GM20000 (cell line): ENCODE results near the gene ADGRB2.

ENCODE experiments used
- DNase-seq: peaks from one replicate; pipeline ENCODE4 v3.0.0; 2012; ENCODE audit warnings: low spot score
- TF ChIP-seq, protein P1 (sequence below): IDR thresholded peaks from 2 replicates; pipeline ENCODE4 v1.5.1; 2012; ENCODE audit warnings: mild to moderate bottlenecking, control low read depth; ENCODE audit errors: extremely low read depth, missing control alignments

The ADGRB2 gene

DNA sequence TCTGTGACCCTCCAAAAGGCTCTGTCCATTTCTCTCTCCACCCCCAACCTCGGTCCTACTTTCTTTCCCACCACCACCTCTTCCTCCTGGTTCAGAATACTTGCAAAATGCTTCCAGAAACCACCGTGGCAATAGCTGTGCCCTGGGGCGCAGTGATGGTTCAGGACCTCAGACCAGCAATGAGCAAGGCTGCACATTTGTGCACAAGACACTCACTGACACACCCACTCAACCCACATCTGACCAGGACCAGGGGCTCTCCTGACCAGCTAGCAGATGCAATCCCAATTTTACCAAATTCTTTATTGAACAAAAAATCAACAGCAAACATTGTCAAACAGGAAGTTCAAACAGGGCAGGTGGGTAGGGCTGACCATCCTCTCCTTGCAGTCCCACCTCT lies 26.0 kb upstream of the ADGRB2 start:
- no peak for DNase-seq

DNA sequence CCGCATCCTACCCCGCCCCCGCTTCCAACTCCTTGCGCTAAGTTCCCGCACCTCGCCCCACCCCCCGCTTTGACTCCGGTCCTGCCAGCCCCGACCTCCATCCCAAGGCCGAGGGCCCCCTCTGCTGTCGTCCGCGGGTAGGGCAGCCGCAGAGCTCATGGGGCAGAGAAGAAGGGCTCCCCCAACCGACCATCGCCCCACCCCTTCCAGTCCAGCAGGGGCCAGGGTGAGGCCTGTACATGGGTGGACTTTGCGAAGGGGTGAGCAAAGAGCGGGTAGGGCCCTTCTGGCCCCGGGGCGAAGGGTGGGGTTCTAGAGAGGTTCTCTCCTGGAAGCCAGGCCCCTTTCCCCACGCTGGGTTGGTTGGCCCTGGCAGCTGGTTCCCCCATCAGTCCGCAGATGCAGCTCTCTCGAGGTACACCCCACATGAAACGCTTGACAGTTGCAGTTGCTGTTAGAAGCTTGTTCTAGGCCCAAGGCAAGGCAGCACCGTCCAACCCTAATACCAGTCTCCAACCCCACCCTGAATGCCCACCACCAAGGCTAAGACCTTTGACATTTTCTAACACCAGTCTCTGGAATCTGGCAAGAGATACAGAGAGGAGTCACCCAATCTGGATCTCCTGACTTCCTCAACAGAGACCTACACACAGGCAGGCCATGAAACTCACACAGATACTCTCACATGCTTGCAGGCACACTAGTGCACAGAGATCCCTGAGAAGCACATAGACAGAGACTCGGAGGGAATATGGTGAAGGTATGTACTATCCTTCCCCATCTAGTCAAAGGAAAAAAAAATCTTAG lies 25.3 kb upstream of the ADGRB2 start:
- peak; percentile 93 for DNase-seq
- TF ChIP-seq, protein P1, sequence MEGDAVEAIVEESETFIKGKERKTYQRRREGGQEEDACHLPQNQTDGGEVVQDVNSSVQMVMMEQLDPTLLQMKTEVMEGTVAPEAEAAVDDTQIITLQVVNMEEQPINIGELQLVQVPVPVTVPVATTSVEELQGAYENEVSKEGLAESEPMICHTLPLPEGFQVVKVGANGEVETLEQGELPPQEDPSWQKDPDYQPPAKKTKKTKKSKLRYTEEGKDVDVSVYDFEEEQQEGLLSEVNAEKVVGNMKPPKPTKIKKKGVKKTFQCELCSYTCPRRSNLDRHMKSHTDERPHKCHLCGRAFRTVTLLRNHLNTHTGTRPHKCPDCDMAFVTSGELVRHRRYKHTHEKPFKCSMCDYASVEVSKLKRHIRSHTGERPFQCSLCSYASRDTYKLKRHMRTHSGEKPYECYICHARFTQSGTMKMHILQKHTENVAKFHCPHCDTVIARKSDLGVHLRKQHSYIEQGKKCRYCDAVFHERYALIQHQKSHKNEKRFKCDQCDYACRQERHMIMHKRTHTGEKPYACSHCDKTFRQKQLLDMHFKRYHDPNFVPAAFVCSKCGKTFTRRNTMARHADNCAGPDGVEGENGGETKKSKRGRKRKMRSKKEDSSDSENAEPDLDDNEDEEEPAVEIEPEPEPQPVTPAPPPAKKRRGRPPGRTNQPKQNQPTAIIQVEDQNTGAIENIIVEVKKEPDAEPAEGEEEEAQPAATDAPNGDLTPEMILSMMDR, result peak; percentile 96

More for the DNA sequence above, 26.0 kb upstream of the ADGRB2 start:
- TF ChIP-seq, protein P1, result no peak

DNA sequence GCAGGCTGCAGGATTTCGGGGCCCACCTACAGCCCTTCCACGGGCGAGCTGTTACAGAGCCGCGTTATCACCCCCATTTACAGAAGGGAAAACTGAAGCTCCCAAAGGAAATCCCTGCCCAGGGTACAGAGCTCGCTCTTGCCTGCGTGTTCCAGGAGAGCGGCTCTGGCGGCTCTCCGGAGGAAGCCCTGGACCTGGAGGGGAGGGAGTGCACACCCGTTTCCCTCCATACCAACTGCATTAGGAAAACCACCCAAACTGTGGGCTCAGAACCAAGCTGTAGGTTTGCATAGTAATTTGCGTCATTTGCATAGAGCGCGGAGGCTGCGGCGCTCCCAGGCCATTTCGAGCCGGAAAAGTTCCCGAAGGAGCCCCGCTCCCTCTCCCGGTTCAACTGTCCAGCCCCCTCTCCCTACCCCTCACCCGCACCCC lies 24.7 kb upstream of the ADGRB2 start:
- TF ChIP-seq, protein P1, result no peak
- DNase-seq, result peak; percentile 54

DNA sequence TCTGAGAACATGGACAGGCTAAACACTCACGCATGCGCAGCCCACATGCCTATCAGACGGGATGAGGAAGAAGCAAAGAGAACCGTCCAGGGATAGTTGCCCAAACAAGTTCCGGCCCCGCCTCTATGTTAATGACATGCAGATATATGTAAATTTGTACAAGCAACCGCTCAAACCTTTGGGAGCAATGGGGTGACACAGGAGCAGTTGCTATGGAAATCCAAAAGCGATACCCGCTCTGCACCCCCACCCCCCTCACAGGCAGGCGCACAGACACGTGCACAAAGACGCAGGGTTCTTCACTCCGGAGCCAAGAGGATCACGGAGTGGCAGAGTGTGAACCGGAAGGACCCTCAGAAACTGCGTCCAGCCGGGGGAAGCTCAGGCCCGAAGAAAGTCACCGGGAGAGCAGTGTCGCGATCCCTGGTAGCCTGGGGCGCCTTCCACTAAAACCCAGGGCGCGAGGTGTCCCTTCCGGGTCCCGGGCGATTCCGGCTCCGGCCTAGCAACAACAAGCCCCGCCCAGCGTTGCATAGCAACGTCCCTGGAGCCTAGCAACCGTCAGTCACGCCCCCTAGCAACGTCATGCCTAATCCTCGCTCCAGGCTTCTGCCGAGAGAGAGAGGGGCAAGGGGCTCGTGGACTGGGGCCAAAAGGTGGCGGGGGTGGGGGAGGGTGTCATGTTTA lies 24.1 kb upstream of the ADGRB2 start:
- peak; percentile 96 for DNase-seq
- TF ChIP-seq, protein P1, result no peak

DNA sequence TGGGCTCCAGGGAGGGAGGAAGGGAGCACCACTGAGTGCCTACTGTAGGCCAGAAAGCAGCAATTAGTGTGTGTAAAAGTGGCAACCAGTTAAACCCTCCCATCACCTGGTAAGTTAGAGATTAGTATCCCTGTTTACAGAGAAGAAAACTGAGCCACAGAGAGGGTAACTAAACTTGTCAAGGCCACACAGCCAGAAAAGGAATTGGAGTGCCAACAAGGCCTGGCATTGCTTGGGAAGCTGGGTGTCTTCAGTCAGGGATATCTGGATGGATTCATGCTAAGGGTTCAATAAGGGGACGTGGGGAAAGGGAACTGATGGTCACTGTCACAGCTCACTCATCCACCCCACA lies 23.6 kb upstream of the ADGRB2 start:
- DNase-seq, result no peak
- TF ChIP-seq, protein P1, result no peak

DNA sequence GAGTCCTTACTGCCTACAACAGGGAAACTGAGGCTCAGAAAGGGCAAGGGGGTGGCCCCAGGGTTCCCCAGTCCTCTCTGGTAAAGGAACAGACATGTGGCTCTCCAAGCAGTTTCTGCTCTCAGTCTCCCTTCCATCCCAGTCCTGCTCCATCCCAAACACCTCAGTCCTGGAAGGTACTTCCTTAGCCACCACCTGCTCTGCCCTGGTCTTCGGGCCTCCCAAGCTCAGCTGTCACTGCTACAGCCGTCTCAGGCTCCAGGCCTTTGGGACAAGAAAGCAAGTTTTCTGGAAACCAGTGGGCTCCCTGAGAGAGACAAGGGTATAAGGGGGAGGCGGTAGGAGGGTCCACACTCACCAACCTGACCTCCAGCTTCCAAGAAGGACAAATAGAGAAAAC lies 23.1 kb upstream of the ADGRB2 start:
- TF ChIP-seq, protein P1, result no peak
- DNase-seq, result no peak

DNA sequence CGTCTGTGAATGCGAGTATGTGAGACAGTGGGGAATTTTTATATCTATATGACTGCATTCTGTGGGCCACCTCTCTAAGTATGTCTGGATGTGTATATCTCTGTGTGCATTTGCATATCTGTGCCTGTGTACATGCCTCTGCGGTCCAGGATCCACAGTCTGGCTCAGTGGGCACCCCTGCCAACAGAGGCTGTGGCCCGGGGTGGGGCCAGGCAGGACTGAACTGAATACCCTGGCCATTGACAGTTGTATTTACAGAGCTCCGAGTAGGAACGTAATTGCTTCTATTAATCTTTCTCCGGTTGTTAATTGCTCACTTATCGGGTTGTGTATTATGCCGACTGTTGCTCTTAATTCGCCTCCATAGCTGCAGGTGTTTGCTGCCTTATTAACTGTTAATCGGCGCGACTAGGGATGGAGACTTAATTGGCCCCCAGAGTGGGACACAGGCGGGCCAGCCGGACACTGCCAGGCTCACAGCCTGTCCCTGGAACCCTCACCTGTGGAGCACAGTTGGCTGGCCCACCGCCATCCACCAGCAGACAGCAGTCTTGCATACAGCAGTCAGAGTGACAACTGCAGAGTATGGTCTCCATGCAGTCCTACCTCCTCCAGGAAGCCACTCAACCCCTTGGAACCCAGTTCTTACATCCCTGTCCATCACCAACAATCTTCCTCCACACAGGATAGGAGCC lies 22.4 kb upstream of the ADGRB2 start:
- TF ChIP-seq, protein P1, result no peak

More for the DNA sequence above, 22.4 kb upstream of the ADGRB2 start:
- DNase-seq, result no peak
